H1 (cell line): Measurements from ENCODE around the gene STAMBP. TPM values are rescaled to one million over a fixed set of nuclear protein-coding genes. Genes with fewer than 3 reads are reported as not detected.

Experiments
- CTCF ChIP-seq, 3 experiments: IDR thresholded peaks; 1 replicate in 2 of 3; 2 replicates in 1 of 3; pipeline versions ENCODE4 v1.5.1 to v1.6.1; 2011; ENCODE audit warnings: low read length in 3 of 3, mild to moderate bottlenecking in 3 of 3, inconsistent platforms in 2 of 3, low read depth in 1 of 3, moderate library complexity in 1 of 3; ENCODE audit not compliant: insufficient read depth in 1 of 3; ENCODE audit errors: control extremely low read depth in 1 of 3
- polyA plus RNA-seq, 7 experiments: library from polyadenylated mRNA; depleted of rRNA in 3 of 7; stranded (reverse) in 5 of 7; unstranded in 2 of 7; fragments of >200 nt in 5 of 7; fragments of 200-250 nt in 2 of 7; gene quantifications; 1 replicate in 5 of 7; 2 replicates in 1 of 7; 4 replicates in 1 of 7; pipeline versions ENCODE4 v1.2.1 to v1.2.3, GENCODE V29; 2011 to 2013; ENCODE audit warnings: missing spikeins in 2 of 7, mixed read lengths in 2 of 7
- total RNA-seq: library from RNA; stranded (reverse); fragmentation: NEBNext Ultra II Directional; extraction: Animal tissue kit (Norgen Biotek cat#: 25700); gene quantifications from 2 replicates; pipeline ENCODE4 v1.2.1, GENCODE V29; 2021

The STAMBP gene
- total and polyA plus RNA-seq, 2 of the 8 experiments (the other 6 are each of a cell fraction or from before 2014, with no cell fraction given) = 35.8 to 49.7 TPM

- peak; percentile 49 to 56 (median 53) for TF ChIP-seq CTCF (IDR thresholded peaks at IDR 0.05; ENCODE audit: control extremely low read depth in 1 of 3, insufficient read depth in 1 of 3, low read depth in 1 of 3, low read length in 3 of 3)
These were observed 22.5 kb downstream of the STAMBP start (continued) for GRCh38 chr2:73851274-73851673.
